Measurements from ENCODE around the gene PRAMEF9. TPM values are rescaled to one million over a fixed set of nuclear protein-coding genes. Genes with fewer than 3 reads are reported as not detected.
A peak's percentile ranks its signal among the peaks of the same experiment; 100 is the strongest.
"Not testable (repeated sequence)": the region's sequence is repeated elsewhere in the genome, so short reads cannot be mapped to it uniquely, and the experiment has no call there.

Gene PRAMEF9
- not detected for total RNA-seq
- polyA plus RNA-seq = not detected
- long read RNA-seq, donor 1 = 0 reads
- long read RNA-seq, donor 2 = 0 reads
- long read RNA-seq, donor 3 = 0 reads

DNA sequence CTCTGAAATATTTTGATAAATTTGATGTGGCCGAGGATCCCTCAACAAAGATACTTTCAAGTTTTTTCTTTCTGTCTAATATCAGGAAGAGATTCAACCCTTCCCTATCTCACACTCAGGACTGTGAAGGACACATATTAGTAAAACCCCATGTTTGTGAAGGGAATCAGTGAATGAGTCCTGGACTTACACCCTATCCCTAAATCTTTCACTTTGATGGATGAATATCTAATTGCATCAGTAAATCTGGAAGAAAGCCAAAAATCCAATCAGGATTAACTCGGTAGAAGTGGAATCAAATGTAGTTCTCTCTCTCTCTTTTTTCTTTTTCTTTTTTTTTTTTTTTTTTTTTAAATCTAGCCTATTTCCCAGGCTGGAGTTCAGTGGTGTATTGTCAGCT lies at the start of gene PRAMEF9:
TSS of gene PRAMEF9 (plus strand) at position 301 of the 400 bp plus-strand sequence. CDS start 3,433 bp downstream, outside the sequence.
- 86 to 95% methylated on average over 1 of the region's 2 CpGs for WGBS, 2 donors
- intact Hi-C loops (cut with DNase I); H3K9me3 ChIP-seq; H3K4me1 ChIP-seq; H3K27me3 ChIP-seq; H3K4me3 ChIP-seq; H3K27ac ChIP-seq; H3K36me3 ChIP-seq; ATAC-seq; DNase-seq: not testable (repeated sequence)

DNA sequence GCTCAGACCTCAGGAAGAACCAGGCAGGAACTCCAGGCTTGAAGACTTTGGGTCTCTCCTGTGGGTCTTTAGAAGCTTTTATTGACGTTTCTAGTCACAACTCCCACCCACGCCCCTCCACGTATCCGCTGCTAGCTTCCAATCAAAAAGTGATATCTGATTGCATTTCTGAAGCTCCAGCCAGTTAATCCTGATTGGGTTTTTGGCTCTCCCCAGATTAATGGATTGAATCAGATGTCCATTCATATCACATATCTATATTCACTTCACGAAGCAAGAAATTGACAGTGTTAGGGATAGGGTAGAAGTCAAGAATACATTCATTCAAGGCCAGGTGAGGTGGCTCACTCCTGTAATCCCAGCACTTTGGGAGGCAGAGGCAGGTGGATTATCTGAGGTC lies 15.7 kb upstream of the PRAMEF9 start, which contains the start of gene PRAMEF26:
TSS of gene PRAMEF26 (minus strand) at position 101 of the 400 bp plus-strand sequence. CDS start 2,914 bp downstream, outside the sequence.
- H3K4me3 ChIP-seq; H3K4me1 ChIP-seq; H3K27me3 ChIP-seq; ATAC-seq; H3K36me3 ChIP-seq; H3K27ac ChIP-seq; H3K9me3 ChIP-seq; DNase-seq; intact Hi-C loops (cut with DNase I): not testable (repeated sequence)
- WGBS, 2 donors = 75 to 100% methylated on average over 1 of the region's 5 CpGs

GRCh38 chr1:13165531-13165930 lies 6.1 kb upstream of the PRAMEF9 start, which contains the start of gene HNRNPCL4:
HNRNPCL4 (minus strand) TSS chr1:13165631; CDS start chr1:13165467, 164 bp downstream.
- H3K4me3 ChIP-seq; H3K36me3 ChIP-seq; H3K27ac ChIP-seq; DNase-seq; H3K9me3 ChIP-seq; ATAC-seq; H3K27me3 ChIP-seq; H3K4me1 ChIP-seq; intact Hi-C loops (cut with DNase I): not testable (repeated sequence)
- no CpG with 5 or more reads among the region's 8 CpGs for WGBS, 2 donors

DNA sequence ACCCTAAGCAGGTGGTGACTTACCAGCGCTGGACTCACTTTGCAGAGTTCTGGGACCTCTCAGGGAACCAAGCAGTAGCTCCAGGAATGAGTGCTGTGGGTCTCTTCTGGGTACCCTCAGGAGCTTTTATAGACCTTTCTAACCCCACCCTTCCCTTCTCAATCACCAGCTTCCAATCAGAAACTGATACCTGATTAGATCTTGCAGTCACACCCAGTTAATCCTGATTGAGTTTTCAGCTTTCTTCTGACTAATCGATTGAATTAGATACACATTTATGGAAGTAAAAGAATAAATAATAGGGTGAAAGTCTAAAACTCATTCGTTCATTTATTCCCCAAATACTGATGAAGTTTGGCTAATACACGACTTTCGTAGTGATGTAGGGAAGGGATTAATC lies 29.7 kb downstream of the PRAMEF9 start, which contains the start of gene PRAMEF13:
TSS of gene PRAMEF13 (minus strand) at position 101 of the 400 bp plus-strand sequence. CDS start 1,820 bp downstream, outside the sequence.
- H3K27me3 ChIP-seq, ATAC-seq: not testable (repeated sequence)

GRCh38 chr1:13208712-13209111 lies 37.1 kb downstream of the PRAMEF9 start:
- intact Hi-C loops (cut with DNase I); H3K9me3 ChIP-seq: not testable (repeated sequence)
- no CpG with 5 or more reads among the region's 9 CpGs for WGBS, 2 donors

More for the DNA sequence above, 29.7 kb downstream of the PRAMEF9 start, which contains the start of gene PRAMEF13:
- H3K36me3 ChIP-seq; intact Hi-C loops (cut with DNase I); DNase-seq; H3K4me1 ChIP-seq; H3K4me3 ChIP-seq; H3K9me3 ChIP-seq; H3K27ac ChIP-seq: not testable (repeated sequence)
- WGBS, 2 donors = no CpG with 5 or more reads among the region's 5 CpGs

GRCh38 chr1:13216619-13217018 lies 45.0 kb downstream of the PRAMEF9 start:
- intact Hi-C loops (cut with DNase I); DNase-seq; H3K27me3 ChIP-seq; H3K9me3 ChIP-seq; H3K4me3 ChIP-seq; H3K4me1 ChIP-seq; H3K27ac ChIP-seq; H3K36me3 ChIP-seq: not testable (repeated sequence)
- ATAC-seq = peak in 2 of 8 donors; percentile 39 to 46
- WGBS, 2 donors = no CpG with 5 or more reads among the region's 7 CpGs

More at GRCh38 chr1:13208712-13209111, 37.1 kb downstream of the PRAMEF9 start:
- H3K4me3 ChIP-seq, DNase-seq, H3K4me1 ChIP-seq, H3K27ac ChIP-seq, H3K27me3 ChIP-seq, H3K36me3 ChIP-seq, ATAC-seq: not testable (repeated sequence)

- ATAC-seq; H3K9me3 ChIP-seq; H3K4me3 ChIP-seq; H3K36me3 ChIP-seq; H3K4me1 ChIP-seq; intact Hi-C loops (cut with DNase I); DNase-seq; H3K27ac ChIP-seq; H3K27me3 ChIP-seq: not testable (repeated sequence)
- no CpG with 5 or more reads among the region's 3 CpGs for WGBS, 2 donors
These were observed 47.6 kb downstream of the PRAMEF9 start for GRCh38 chr1:13219203-13219602.

- WGBS, 2 donors = no CpG with 5 or more reads among the region's 4 CpGs
- intact Hi-C loops (cut with DNase I); H3K9me3 ChIP-seq; H3K27ac ChIP-seq; ATAC-seq; H3K4me1 ChIP-seq; DNase-seq; H3K4me3 ChIP-seq; H3K36me3 ChIP-seq: not testable (repeated sequence)
- peaks cover 0 to 13% (median 4%) of the 10 kb centered on the region in 7 donors for H3K27me3 ChIP-seq
These were observed 51.1 kb downstream of the PRAMEF9 start for GRCh38 chr1:13222788-13223187.
